K562 (cell line): Measurements from ENCODE around the gene KRTAP9-8. TPM values are rescaled to one million over a fixed set of nuclear protein-coding genes. Genes with fewer than 3 reads are reported as not detected.

Source experiments
- ATAC-seq: fragments of 200-7000 bp; cut with Tn5 transposase; 3 replicates; pipeline ENCODE4 v1.9.1; 2020; ENCODE audit warnings: moderate library complexity
- BruUV-seq: library from RNA; stranded (reverse); fragments of 400-500 nt; replicated peaks from 2 replicates; lab custom pipeline; 2021; lab: Mats Ljungman, UMichigan
- CTCF ChIA-PET: fragments of 300-600 bp; formaldehyde crosslinking; extraction: SDS; loops from one replicate; lab custom pipeline; 2021; ENCODE audit warnings: low intra/inter-chr PET ratio; lab: Yijun Ruan, JAX
- POLR2A ChIA-PET: fragments of 300-600, 350-650 bp; sonication (Branson Sonifier 250); formaldehyde crosslinking; extraction: SDS; loops from one replicate; lab custom pipeline; 2021; ENCODE audit warnings: antibody characterized with exemption, inconsistent platforms; lab: Yijun Ruan, JAX
- DNase-seq, 4 experiments: peaks; one replicate each; pipeline versions ENCODE4 v3.0.0 to v3.0.0-alpha.2; 2011 to 2018; ENCODE audit warnings: low spot score in 3 of 4, mixed read lengths in 3 of 4; ENCODE audit errors: extremely low read depth in 1 of 4
- FAIRE-seq: peaks from 2 replicates; lab custom pipeline; 2011; peaks lifted over from hg19 to GRCh38; lab: Jason Lieb, UNC
- H2AFZ ChIP-seq: 2 replicates; pipeline ENCODE4 v1.6.0; 2011; ENCODE audit warnings: low read depth, low read length, control low read depth, inconsistent platforms
- H3K27ac ChIP-seq: fragments of 200-600 bp; 3 replicates; pipeline ENCODE4 v1.8.0; 2011; ENCODE audit warnings: low read depth, mild to moderate bottlenecking, control low read depth, inconsistent platforms, low read length, moderate library complexity, mixed read lengths; ENCODE audit errors: extremely low read depth
- H3K27me3 ChIP-seq, 2 experiments: fragments of 300-600 bp in 1 of 2; 2 replicates in 1 of 2; 3 replicates in 1 of 2; pipeline versions ENCODE4 v1.6.0 to v1.8.0; 2011; ENCODE audit warnings: inconsistent platforms in 2 of 2, low read length in 2 of 2, mild to moderate bottlenecking in 1 of 2, mixed read lengths in 1 of 2, moderate library complexity in 1 of 2; ENCODE audit not compliant: control insufficient read depth in 2 of 2, insufficient read depth in 2 of 2
- H3K36me3 ChIP-seq: fragments of 300-600 bp; 3 replicates; pipeline ENCODE4 v1.8.0; 2011; ENCODE audit warnings: mild to moderate bottlenecking, low read length, inconsistent platforms; ENCODE audit not compliant: control insufficient read depth, insufficient read depth
- H3K4me1 ChIP-seq, 2 experiments: fragments of 200-600 bp in 1 of 2; replicated peaks in 1 of 2; 2 replicates in 1 of 2; 3 replicates in 1 of 2; pipeline versions ENCODE4 v1.5.1 to v1.8.0; 2011; ENCODE audit warnings: inconsistent platforms in 2 of 2, low read length in 2 of 2, mild to moderate bottlenecking in 1 of 2, mixed read lengths in 1 of 2, moderate library complexity in 1 of 2; ENCODE audit not compliant: control insufficient read depth in 2 of 2, insufficient read depth in 2 of 2
- H3K4me2 ChIP-seq: 2 replicates; pipeline ENCODE4 v1.6.1; 2011; ENCODE audit warnings: low read length, control low read depth, inconsistent platforms, mixed read lengths; ENCODE audit not compliant: insufficient read depth
- H3K4me3 ChIP-seq: fragments of 200-600 bp; sonication (generic), shearing (Covaris generic); 2 replicates; pipeline ENCODE4 v1.5.1; 2016; ENCODE audit warnings: control low read depth, inconsistent platforms
- H3K79me2 ChIP-seq: fragments of 200-600 bp; 3 replicates; pipeline ENCODE4 v1.8.0; 2011; ENCODE audit warnings: low read length, inconsistent platforms; ENCODE audit not compliant: control insufficient read depth, insufficient read depth
- H3K9ac ChIP-seq, 2 experiments: 2 replicates each; pipeline versions ENCODE4 v1.6.0 to v1.6.1; 2011; ENCODE audit warnings: low read depth in 2 of 2, low read length in 2 of 2, control low read depth in 1 of 2, inconsistent platforms in 1 of 2, mild to moderate bottlenecking in 1 of 2, mixed read lengths in 1 of 2; ENCODE audit not compliant: insufficient read depth in 1 of 2
- H3K9me1 ChIP-seq: one replicate; pipeline ENCODE4 v1.6.0; 2011; ENCODE audit warnings: inconsistent platforms, mild to moderate bottlenecking, low read length, moderate library complexity; ENCODE audit not compliant: control insufficient read depth, insufficient read depth
- H3K9me3 ChIP-seq: replicated peaks from 2 replicates; pipeline ENCODE4 v1.5.1; 2011; ENCODE audit warnings: low read depth, low read length, inconsistent platforms; ENCODE audit not compliant: control insufficient read depth, insufficient read depth
- H4K20me1 ChIP-seq: replicated peaks from 2 replicates; pipeline ENCODE4 v1.6.1; 2011; ENCODE audit warnings: low read length, inconsistent platforms, mixed read lengths; ENCODE audit not compliant: control insufficient read depth, insufficient read depth
- OTX1 ChIP-seq: fragments of 450-650 bp; formaldehyde crosslinking; IDR thresholded peaks from 2 replicates; pipeline ENCODE4 v1.4.0; 2022; ENCODE audit warnings: mild to moderate bottlenecking
- PCBP1 ChIP-seq: fragments of 200-400 bp; formaldehyde crosslinking; IDR thresholded peaks from 2 replicates; pipeline ENCODE4 v1.6.1; 2018; ENCODE audit warnings: mild to moderate bottlenecking, low read depth, low read length; ENCODE audit not compliant: poor library complexity, severe bottlenecking
- STAT5B ChIP-seq: fragments of 250-450 bp; sonication (Bioruptor Pico); IDR thresholded peaks from 2 replicates; pipeline ENCODE4 v1.8.0; 2021; ENCODE audit warnings: mild to moderate bottlenecking, inconsistent platforms
- WGBS: fragments of 100-300 bp; shearing (Covaris generic); methylation state at CpG from one replicate; pipeline ENCODE4 v1.1.6; 2016; ENCODE audit warnings: low coverage, mixed read lengths; ENCODE audit not compliant: insufficient coverage; ENCODE audit errors: missing lambda C conversion rate; 5-methylcytosine and 5-hydroxymethylcytosine counted together
- in situ Hi-C: fragments of 300-500 bp; cut with MboI; formaldehyde crosslinking; loops from 4 replicates; pipeline ENCODE4 v1.15.0; 2018; ENCODE audit warnings: inconsistent platforms, mixed read lengths
- intact Hi-C: fragments of 100-400 bp; cut with micrococcal nuclease; formaldehyde crosslinking; loops from 2 replicates; pipeline ENCODE4 v1.14.2; 2022
- polyA plus RNA-seq, 8 experiments: library from polyadenylated mRNA; depleted of rRNA in 4 of 8; stranded (reverse) in 5 of 8; unstranded in 3 of 8; fragments of >200 nt; fragmentation: Nextera tagmentation in 2 of 8; fragmentation: Illumina TruSeq in 1 of 8; extraction: Ambion mirVana in 2 of 8; extraction: Trizol in 1 of 8; gene quantifications; 2 replicates each; pipeline versions ENCODE4 v1.2.1 to v1.2.3, GENCODE V29; 2011 to 2014; ENCODE audit warnings: inconsistent platforms in 1 of 8, missing spikeins in 1 of 8
- total RNA-seq, 7 experiments: library from RNA; depleted of rRNA in 6 of 7; stranded (reverse); fragments of >200 nt in 6 of 7; fragmentation: Illumina TruSeq in 2 of 7; extraction: Trizol in 2 of 7; gene quantifications; 2 replicates each; pipeline versions ENCODE4 v1.2.1 to v1.2.3, GENCODE V29; 2011 to 2021; ENCODE audit warnings: low replicate concordance in 1 of 7
- TF ChIP-seq, protein P1 (sequence below): fragments of 250-450 bp; sonication (Bioruptor Pico); IDR thresholded peaks from 2 replicates; pipeline ENCODE4 v1.8.0; 2021; ENCODE audit warnings: borderline replicate concordance, mild to moderate bottlenecking, moderate library complexity; ENCODE audit not compliant: poor library complexity, severe bottlenecking

The KRTAP9-8 gene
- total and polyA plus RNA-seq, 9 of the 15 experiments (the other 6 are each of a cell fraction or from before 2014, with no cell fraction given) = not detected

- ATAC-seq = no peak
- no peaks in the 10 kb centered on the region for H3K27me3 ChIP-seq
- no peaks in the 10 kb centered on the region for H3K36me3 ChIP-seq
- no peak overlapping the region for H3K27ac ChIP-seq
- H3K4me2 ChIP-seq = no peak overlapping the region
- in situ Hi-C loops = no loop called here
- no peak overlapping the region for H2AFZ ChIP-seq
- no peak overlapping the region for H3K9ac ChIP-seq
- intact Hi-C loops = no loop called here
- no peaks in the 10 kb centered on the region for H3K9me1 ChIP-seq
- no peaks in the 10 kb centered on the region for H3K9me3 ChIP-seq
- H4K20me1 ChIP-seq = no peaks in the 10 kb centered on the region
- DNase-seq = no peak
- no peak overlapping the region for H3K4me3 ChIP-seq
- TF ChIP-seq PCBP1 (no peak), STAT5B (no peak), OTX1 (CRISPR knock-in tag) (no peak)
- TF ChIP-seq, protein P1, sequence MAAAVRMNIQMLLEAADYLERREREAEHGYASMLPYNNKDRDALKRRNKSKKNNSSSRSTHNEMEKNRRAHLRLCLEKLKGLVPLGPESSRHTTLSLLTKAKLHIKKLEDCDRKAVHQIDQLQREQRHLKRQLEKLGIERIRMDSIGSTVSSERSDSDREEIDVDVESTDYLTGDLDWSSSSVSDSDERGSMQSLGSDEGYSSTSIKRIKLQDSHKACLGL (CRISPR knock-in tag) = no peak
- H3K79me2 ChIP-seq = no peaks in the 10 kb centered on the region
- BruUV-seq = no TSS peak
- ChIA-PET POLR2A (no interaction called here), CTCF (no interaction called here)
- FAIRE-seq = no peak
- H3K4me1 ChIP-seq = no peaks in the 10 kb centered on the region
- WGBS = 0% methylated on average over 4 of the region's 5 CpGs
These were observed 38.2 kb upstream of the KRTAP9-8 start for GRCh38 chr17:41199421-41200078.
